OCI-LY3 (cell line): Measurements from ENCODE around the gene BRWD1.
A peak's percentile ranks its signal among the peaks of the same experiment; 100 is the strongest.
"Not testable (repeated sequence)": the region's sequence is repeated elsewhere in the genome, so short reads cannot be mapped to it uniquely, and the experiment has no call there.

Experiments
- H2AFZ ChIP-seq: fragments of 200-600, 300-600 bp; shearing (Covaris generic); 2 replicates; pipeline ENCODE4 v1.6.0; 2014; ENCODE audit warnings: antibody characterized with exemption, low read depth, low read length
- H3K27ac ChIP-seq: fragments of 200-600, 300-600 bp; sonication (generic); 2 replicates; pipeline ENCODE4 v1.5.1; 2014; ENCODE audit warnings: mild to moderate bottlenecking, low read length, moderate library complexity, mixed read lengths
- H3K27me3 ChIP-seq: fragments of 200-600, 300-600 bp; sonication (generic); 2 replicates; pipeline ENCODE4 v1.6.1; 2014; ENCODE audit warnings: low read depth, low read length, mixed read lengths
- H3K36me3 ChIP-seq: fragments of 200-600, 300-600 bp; sonication (generic); replicated peaks from 2 replicates; pipeline ENCODE3; 2014; ENCODE audit warnings: low read depth, low read length, mixed read lengths
- H3K4me1 ChIP-seq: fragments of 300-600, 200-600 bp; sonication (generic); 2 replicates; pipeline ENCODE4 v1.6.1; 2014; ENCODE audit warnings: low read length, mixed read lengths
- H3K4me2 ChIP-seq: fragments of 200-600, 300-600 bp; sonication (generic); 2 replicates; pipeline ENCODE4 v1.6.1; 2014; ENCODE audit warnings: low read length, mixed read lengths
- H3K4me3 ChIP-seq: fragments of 300-600, 200-600 bp; sonication (generic); 2 replicates; pipeline ENCODE4 v1.5.1; 2014; ENCODE audit warnings: antibody characterized with exemption, mild to moderate bottlenecking, low read length, moderate library complexity
- H3K79me2 ChIP-seq: fragments of 300-600, 200-600 bp; shearing (Covaris generic); 2 replicates; pipeline ENCODE4 v1.6.1; 2014; ENCODE audit warnings: mild to moderate bottlenecking, low read length, mixed read lengths
- H3K9ac ChIP-seq: fragments of 300-600, 200-600 bp; shearing (Covaris generic); 2 replicates; pipeline ENCODE4 v1.6.0; 2014; ENCODE audit warnings: mild to moderate bottlenecking, low read length, moderate library complexity
- H3K9me3 ChIP-seq: fragments of 200-600, 300-600 bp; shearing (Covaris generic); 2 replicates; pipeline ENCODE4 v1.6.1; 2014; ENCODE audit warnings: low read length, mixed read lengths; ENCODE audit not compliant: insufficient read depth
- H4K20me1 ChIP-seq: fragments of 200-600, 300-600 bp; sonication (generic); 2 replicates; pipeline ENCODE4 v1.6.1; 2016; ENCODE audit warnings: low read length, mixed read lengths; ENCODE audit not compliant: insufficient read depth
- EZH2phosphoT487 ChIP-seq: fragments of 200-600 bp; shearing (Covaris generic); IDR thresholded peaks from 2 replicates; pipeline ENCODE4 v1.6.1; 2018; ENCODE audit warnings: antibody characterized with exemption, mixed run types, low read depth
- TF ChIP-seq, protein P1 (sequence below): fragments of 200-600, 300-600 bp; sonication (generic); IDR thresholded peaks from 2 replicates; pipeline ENCODE4 v1.5.1; 2014; ENCODE audit warnings: antibody characterized with exemption, low read length, low read depth

BRWD1 gene

DNA sequence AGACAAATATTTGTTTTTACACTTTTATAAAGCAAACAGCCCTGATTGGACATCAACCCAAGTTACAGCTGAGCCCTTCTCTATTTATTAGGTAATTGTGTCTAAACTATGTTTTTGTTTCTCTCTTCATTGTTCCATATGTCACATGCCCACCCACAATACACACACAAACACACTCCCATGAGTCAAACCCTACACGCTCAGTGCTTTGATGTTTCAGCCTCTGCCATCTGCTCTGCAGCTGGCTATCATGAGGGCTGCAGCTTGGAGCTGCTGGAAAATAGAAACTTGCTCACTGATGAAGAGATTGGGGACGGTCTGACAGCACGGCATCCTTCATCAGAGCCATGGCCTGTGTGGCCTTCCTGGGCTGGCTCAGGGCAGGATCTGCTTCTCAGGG is 171.9 kb downstream of the BRWD1 start:
- Histone ChIP-seq H3K27ac (no peak overlapping the region), H3K79me2 (no peaks in the 10 kb centered on the region), H3K4me3 (no peak overlapping the region), H4K20me1 (no peaks in the 10 kb centered on the region), H3K9me3 (no peaks in the 10 kb centered on the region), H3K4me1 (peaks cover 12% of the 10 kb centered on the region), H3K36me3 (no peaks in the 10 kb centered on the region), H3K27me3 (no peaks in the 10 kb centered on the region), H2AFZ (no peak overlapping the region), H3K4me2 (no peak overlapping the region), H3K9ac (no peak overlapping the region)
- TF ChIP-seq, protein P1, sequence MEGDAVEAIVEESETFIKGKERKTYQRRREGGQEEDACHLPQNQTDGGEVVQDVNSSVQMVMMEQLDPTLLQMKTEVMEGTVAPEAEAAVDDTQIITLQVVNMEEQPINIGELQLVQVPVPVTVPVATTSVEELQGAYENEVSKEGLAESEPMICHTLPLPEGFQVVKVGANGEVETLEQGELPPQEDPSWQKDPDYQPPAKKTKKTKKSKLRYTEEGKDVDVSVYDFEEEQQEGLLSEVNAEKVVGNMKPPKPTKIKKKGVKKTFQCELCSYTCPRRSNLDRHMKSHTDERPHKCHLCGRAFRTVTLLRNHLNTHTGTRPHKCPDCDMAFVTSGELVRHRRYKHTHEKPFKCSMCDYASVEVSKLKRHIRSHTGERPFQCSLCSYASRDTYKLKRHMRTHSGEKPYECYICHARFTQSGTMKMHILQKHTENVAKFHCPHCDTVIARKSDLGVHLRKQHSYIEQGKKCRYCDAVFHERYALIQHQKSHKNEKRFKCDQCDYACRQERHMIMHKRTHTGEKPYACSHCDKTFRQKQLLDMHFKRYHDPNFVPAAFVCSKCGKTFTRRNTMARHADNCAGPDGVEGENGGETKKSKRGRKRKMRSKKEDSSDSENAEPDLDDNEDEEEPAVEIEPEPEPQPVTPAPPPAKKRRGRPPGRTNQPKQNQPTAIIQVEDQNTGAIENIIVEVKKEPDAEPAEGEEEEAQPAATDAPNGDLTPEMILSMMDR = no peak
- TF ChIP-seq EZH2phosphoT487 = no peak

DNA sequence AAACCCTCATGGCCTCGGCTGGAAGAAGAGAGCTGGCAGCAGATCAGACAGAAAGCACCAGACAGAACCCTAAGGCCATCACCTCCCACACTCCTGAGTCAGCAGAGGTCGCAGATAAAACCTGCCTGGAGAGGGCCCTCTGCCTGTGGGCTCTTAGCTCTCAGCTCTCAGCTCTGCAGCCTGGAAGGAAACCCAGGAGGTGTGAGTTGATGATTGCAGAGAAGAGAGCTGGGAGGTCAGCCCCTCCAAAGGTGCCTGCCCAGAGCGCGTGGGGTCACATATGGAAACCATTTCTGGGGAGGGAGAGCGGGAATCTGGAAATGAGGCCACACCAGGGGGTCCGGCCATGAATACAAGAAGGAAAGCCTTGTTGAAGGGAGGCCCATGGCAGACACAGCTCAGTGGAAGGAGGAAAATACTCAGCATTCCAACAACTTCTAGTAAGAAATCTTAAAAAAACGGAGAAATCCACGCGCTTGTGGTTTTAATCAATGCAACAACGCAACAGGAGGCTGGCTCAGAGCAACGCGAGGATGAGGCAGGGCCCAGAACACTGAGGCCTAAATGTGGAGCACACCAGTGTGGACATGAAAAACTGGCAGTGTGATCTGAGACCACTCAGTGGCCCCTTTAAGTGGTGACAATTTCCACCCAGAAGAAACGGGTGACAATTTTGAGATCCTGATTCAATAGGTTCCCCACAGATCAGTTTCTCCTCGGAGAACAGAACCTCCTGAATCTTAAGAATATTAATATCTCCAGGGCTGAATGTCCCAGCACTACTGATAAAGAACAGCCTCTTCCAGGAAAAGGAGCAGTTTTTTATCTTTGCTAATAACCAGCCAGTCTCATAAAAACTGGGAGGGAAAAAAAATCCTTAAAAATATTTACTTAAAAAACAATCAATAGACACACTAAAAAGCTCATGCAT is 175.9 kb downstream of the BRWD1 start:
- no peak overlapping the region for H3K27ac ChIP-seq
- no peak overlapping the region for H3K4me3 ChIP-seq
- H4K20me1 ChIP-seq = no peaks in the 10 kb centered on the region
- no peaks in the 10 kb centered on the region for H3K79me2 ChIP-seq
- TF ChIP-seq EZH2phosphoT487 = no peak
- TF ChIP-seq, protein P1 = no peak
- H3K9ac ChIP-seq = no peak overlapping the region
- H3K9me3 ChIP-seq = no peaks in the 10 kb centered on the region
- H3K4me2 ChIP-seq = no peak overlapping the region
- no peaks in the 10 kb centered on the region for H3K27me3 ChIP-seq
- peaks cover 36% of the 10 kb centered on the region for H3K4me1 ChIP-seq
- no peak overlapping the region for H2AFZ ChIP-seq
- H3K36me3 ChIP-seq = no peaks in the 10 kb centered on the region

DNA sequence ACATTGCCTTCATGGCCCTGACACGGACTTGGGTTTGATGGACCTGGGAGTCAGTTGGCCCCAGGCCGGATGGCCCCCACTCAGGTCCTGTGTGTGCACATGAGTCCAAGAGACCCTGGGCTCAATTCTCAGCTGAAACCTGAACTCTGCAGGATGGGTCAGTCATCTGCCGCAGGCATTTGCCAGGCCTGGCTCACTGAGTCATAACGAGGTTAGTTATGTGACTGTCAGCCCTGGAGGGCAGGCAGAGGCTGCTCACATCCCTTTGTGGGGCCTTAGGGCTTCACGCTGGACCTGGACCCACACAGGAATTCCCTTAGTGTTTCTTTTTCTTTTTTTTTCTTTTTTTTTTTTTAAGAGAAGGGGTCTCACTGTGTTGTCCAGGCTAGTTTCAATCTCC is 176.7 kb downstream of the BRWD1 start:
- no peak overlapping the region for H3K27ac ChIP-seq
- 0 out of 2 replicates have a peak overlapping the region, but pooled peaks have one; percentile 18 for H3K4me2 ChIP-seq
- no peaks in the 10 kb centered on the region for H4K20me1 ChIP-seq
- H3K9ac ChIP-seq = no peak overlapping the region
- no peak overlapping the region for H2AFZ ChIP-seq
- no peaks in the 10 kb centered on the region for H3K36me3 ChIP-seq
- H3K27me3 ChIP-seq = no peaks in the 10 kb centered on the region
- no peak overlapping the region for H3K4me3 ChIP-seq
- TF ChIP-seq EZH2phosphoT487 = no peak
- TF ChIP-seq, protein P1 = no peak
- no peaks in the 10 kb centered on the region for H3K79me2 ChIP-seq
- peaks cover 36% of the 10 kb centered on the region for H3K4me1 ChIP-seq
- no peaks in the 10 kb centered on the region for H3K9me3 ChIP-seq

DNA sequence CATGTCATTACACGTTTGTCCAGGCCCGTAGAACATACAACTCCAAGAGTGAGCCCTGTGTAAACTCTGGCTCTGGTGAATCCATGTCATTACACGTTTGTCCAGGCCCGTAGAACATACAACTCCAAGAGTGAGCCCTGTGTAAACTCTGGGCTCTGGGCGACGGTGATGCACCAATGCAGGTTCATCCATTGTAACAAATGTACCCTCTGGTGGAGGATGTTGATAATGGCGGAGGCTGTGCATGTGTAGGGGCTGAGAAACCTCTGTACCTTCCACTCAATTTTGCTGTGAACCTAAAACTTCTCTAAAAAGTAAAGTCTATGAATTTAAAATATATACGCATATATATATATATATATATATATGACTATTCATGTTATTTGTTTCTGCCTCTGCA is 177.3 kb downstream of the BRWD1 start:
- not testable (repeated sequence) for H3K4me3 ChIP-seq, H2AFZ ChIP-seq, H3K9ac ChIP-seq, H3K79me2 ChIP-seq, H3K36me3 ChIP-seq, H3K9me3 ChIP-seq, H3K27me3 ChIP-seq, H4K20me1 ChIP-seq
- H3K4me2 ChIP-seq = 0 out of 2 replicates have a peak overlapping the region, but pooled peaks have one; percentile 59
- H3K4me1 ChIP-seq = peaks cover 36% of the 10 kb centered on the region
- H3K27ac ChIP-seq = peak overlapping the region; percentile 68; the same call in 1 of the 2 replicates
- TF ChIP-seq, protein P1 = peak; percentile 25; the same call in 1 of the 2 replicates
